Fibroblast of lung (primary cell): ENCODE data around the gene WDR47. TPM values are rescaled to one million over a fixed set of nuclear protein-coding genes. Genes with fewer than 3 reads are reported as not detected.

Experiments used
- DNase-seq, 2 donors: peaks; one replicate each; pipeline versions ENCODE4 v3.0.0 to v3.0.0-alpha.2; 2010; ENCODE audit warnings: low read depth in 2 of 2
- H2AFZ ChIP-seq: 2 replicates; pipeline ENCODE4 v1.5.1; 2012; ENCODE audit warnings: low read length, control low read depth, inconsistent platforms
- H3K27ac ChIP-seq: 2 replicates; pipeline ENCODE4 v1.5.1; 2011; ENCODE audit warnings: low read length, control low read depth; ENCODE audit not compliant: insufficient read depth
- H3K27me3 ChIP-seq: 2 replicates; pipeline ENCODE4 v1.5.1; 2011; ENCODE audit warnings: mild to moderate bottlenecking, low read length; ENCODE audit not compliant: control insufficient read depth, insufficient read depth
- H3K36me3 ChIP-seq: 2 replicates; pipeline ENCODE4 v1.5.1; 2011; ENCODE audit warnings: low read length; ENCODE audit not compliant: control insufficient read depth, insufficient read depth
- H3K4me1 ChIP-seq: 2 replicates; pipeline ENCODE4 v1.5.1; 2011; ENCODE audit warnings: low read length; ENCODE audit not compliant: control insufficient read depth, insufficient read depth; ENCODE audit errors: extremely low read depth
- H3K4me2 ChIP-seq: 2 replicates; pipeline ENCODE4 v1.5.1; 2011; ENCODE audit warnings: low read length, control low read depth; ENCODE audit not compliant: insufficient read depth; ENCODE audit errors: extremely low read depth
- H3K4me3 ChIP-seq, 4 experiments: fragments of 200-600 bp in 1 of 4; sonication (generic) in 1 of 4; replicated peaks in 1 of 4; 2 replicates each; pipeline ENCODE4 v1.5.1; 2011 to 2016; ENCODE audit warnings: low read length in 4 of 4, low read depth in 3 of 4, mild to moderate bottlenecking in 3 of 4, control low read depth in 2 of 4, inconsistent platforms in 1 of 4, mixed read lengths in 1 of 4; ENCODE audit not compliant: insufficient read depth in 1 of 4; ENCODE audit errors: control extremely low read depth in 1 of 4
- H3K79me2 ChIP-seq: 2 replicates; pipeline ENCODE4 v1.5.1; 2012; ENCODE audit warnings: mild to moderate bottlenecking, low read length, inconsistent platforms; ENCODE audit not compliant: control insufficient read depth, insufficient read depth
- H3K9ac ChIP-seq: 2 replicates; pipeline ENCODE4 v1.5.1; 2011; ENCODE audit warnings: mild to moderate bottlenecking, low read length, control low read depth; ENCODE audit not compliant: insufficient read depth
- H3K9me3 ChIP-seq: 2 replicates; pipeline ENCODE4 v1.5.1; 2012; ENCODE audit warnings: low read depth, low read length; ENCODE audit not compliant: control insufficient read depth, insufficient read depth
- H4K20me1 ChIP-seq: 2 replicates; pipeline ENCODE4 v1.5.1; 2011; ENCODE audit warnings: low read length; ENCODE audit not compliant: control insufficient read depth, insufficient read depth; ENCODE audit errors: extremely low read depth
- CTCF ChIP-seq, 2 donors: IDR thresholded peaks in 1 of 2; conservative IDR thresholded peaks in 1 of 2; 1 replicate in 1 of 2; 2 replicates in 1 of 2; pipeline ENCODE4 v1.5.1; 2011 to 2012; ENCODE audit warnings: low read length in 2 of 2, control low read depth in 1 of 2, inconsistent platforms in 1 of 2, low read depth in 1 of 2, mild to moderate bottlenecking in 1 of 2
- EZH2 ChIP-seq: IDR thresholded peaks from 2 replicates; pipeline ENCODE4 v1.5.1; 2012; ENCODE audit warnings: low read length, control low read depth, mild to moderate bottlenecking; ENCODE audit errors: missing control alignments
- polyA plus RNA-seq, 2 donors: library from polyadenylated mRNA; depleted of rRNA in 1 of 2; stranded (reverse) in 1 of 2; unstranded in 1 of 2; fragments of >200 nt; gene quantifications; 2 replicates each; pipeline ENCODE4 v1.2.1, GENCODE V29; 2011 to 2012; ENCODE audit warnings: missing spikeins in 1 of 2
- total RNA-seq: library from RNA; depleted of rRNA; stranded (reverse); fragments of >200 nt; gene quantifications from 2 replicates; pipeline ENCODE4 v1.2.1, GENCODE V29; 2014

WDR47 gene
- total and polyA plus RNA-seq, 2 donors (not counting 1 experiment from before 2014, with no cell fraction given) = 19.7 to 22.6 TPM

DNA sequence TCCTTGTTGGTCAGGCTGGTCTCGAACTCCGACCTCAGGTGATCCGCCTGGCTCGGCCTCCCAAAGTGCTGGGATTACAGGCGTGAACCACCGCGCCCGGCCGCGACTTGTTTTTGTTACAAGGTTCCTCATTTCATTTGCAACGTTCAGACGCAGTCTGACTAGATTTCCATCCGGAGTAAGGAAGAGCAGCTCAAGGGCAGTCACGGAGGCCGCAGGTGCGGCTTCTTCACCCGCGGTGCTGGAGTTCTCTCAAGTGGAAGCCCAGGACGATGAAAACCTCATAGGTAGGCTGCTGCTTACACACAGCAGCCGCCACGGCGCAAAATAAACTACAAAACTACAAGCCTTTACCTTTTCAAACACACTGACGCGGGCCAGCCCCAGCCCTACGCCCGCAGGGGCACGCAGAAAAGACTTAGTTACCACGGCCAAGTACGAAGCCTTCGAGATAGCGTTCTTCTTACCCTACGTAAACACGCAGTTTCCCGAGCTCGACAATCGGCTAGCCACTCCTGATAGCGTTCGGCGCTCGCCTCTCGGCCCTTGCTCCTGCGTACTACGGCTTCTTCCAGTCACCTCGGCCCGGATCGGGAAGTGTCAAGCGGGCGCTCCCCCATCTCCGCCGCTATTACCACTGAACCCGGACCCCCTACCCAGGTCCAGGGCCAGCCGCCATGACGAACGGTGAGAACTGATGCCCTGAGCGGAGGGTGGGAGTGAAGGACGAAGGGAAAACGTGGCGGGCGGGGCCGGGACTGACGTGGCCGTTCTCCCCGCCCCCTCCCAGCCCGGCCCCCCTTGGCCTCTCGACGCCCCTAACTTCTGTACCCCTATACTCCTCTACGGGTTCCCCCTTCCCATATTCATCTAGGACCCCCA is 48.5 kb upstream of the WDR47 start, which contains the start of gene TMEM167B:
TSS of gene TMEM167B (plus strand) at position 569 of the 882 bp plus-strand sequence. CDS start at position 678, 109 bp downstream.
- Histone ChIP-seq H3K27me3 (no peaks in the 10 kb centered on the region), H3K9me3 (no peaks in the 10 kb centered on the region), H3K79me2 (peaks cover 31% of the 10 kb centered on the region), H3K27ac (peak within 1 kb of the TSS; percentile 99), H4K20me1 (no peaks in the 10 kb centered on the region), H3K4me2 (peak within 1 kb of the TSS; percentile 89), H3K36me3 (no peaks in the 10 kb centered on the region), H3K9ac (peak within 1 kb of the TSS; percentile 99), H3K4me1 (peaks cover 10% of the 10 kb centered on the region), H2AFZ (peak within 1 kb of the TSS; percentile 94), H3K4me3 (peak within 1 kb of the TSS; percentile 73 to 95 (median 87))
- DNase-seq = peak; percentile 96 to 98
- TF ChIP-seq EZH2 = no peak

GRCh38 chr1:109089242-109090015 is 47.5 kb upstream of the WDR47 start:
- Histone ChIP-seq H3K9ac (no peak overlapping the region), H3K4me2 (no peak overlapping the region)
- peak; percentile 78 to 83 for DNase-seq

More at GRCh38 chr1:109089242-109090015, 47.5 kb upstream of the WDR47 start:
- H3K9me3 ChIP-seq = no peaks in the 10 kb centered on the region
- no peak overlapping the region for H2AFZ ChIP-seq
- no peak overlapping the region for H3K27ac ChIP-seq
- H3K79me2 ChIP-seq = peaks cover 26% of the 10 kb centered on the region
- no peaks in the 10 kb centered on the region for H3K36me3 ChIP-seq
- no peaks in the 10 kb centered on the region for H3K27me3 ChIP-seq
- TF ChIP-seq EZH2 = no peak
- peak; percentile 53 to 69 for TF ChIP-seq CTCF (conservative IDR thresholded peaks at IDR 0.05 in 1 of 2, IDR thresholded peaks at IDR 0.05 in 1 of 2; ENCODE audit: low read depth in 1 of 2, low read length in 2 of 2)
- peaks cover 9% of the 10 kb centered on the region for H3K4me1 ChIP-seq
- no peaks in the 10 kb centered on the region for H4K20me1 ChIP-seq
- H3K4me3 ChIP-seq = peak overlapping the region in 2 of 4 experiments; percentile 86 to 95
